Measurements from ENCODE around the gene SEC61B.
"Not testable (repeated sequence)": the region's sequence is repeated elsewhere in the genome, so short reads cannot be mapped to it uniquely, and the experiment has no call there.

The SEC61B gene

GRCh38 chr9:99235926-99236634, 14.0 kb downstream of the SEC61B start:
- no peaks in the 10 kb centered on the region for H3K4me1 ChIP-seq (ENCODE audit: control insufficient read depth, insufficient read depth, low read length)
- 81 to 88% methylated on average over 7 of the region's 7 CpGs for WGBS, 2 experiments
- no peaks in the 10 kb centered on the region for H3K36me3 ChIP-seq (ENCODE audit: control insufficient read depth, insufficient read depth, low read length)
- H3K4me3 ChIP-seq (ENCODE audit: insufficient read depth, low read depth, low read length) = no peak overlapping the region
- H3K27ac ChIP-seq (ENCODE audit: insufficient read depth, low read depth, low read length, poor library complexity, severe bottlenecking) = no peak overlapping the region
- H3K9me3 ChIP-seq (ENCODE audit: control insufficient read depth, low read length) = no peaks in the 10 kb centered on the region
- H3K27me3 ChIP-seq (ENCODE audit: control insufficient read depth, insufficient read depth, low read length, poor library complexity, severe bottlenecking) = no peaks in the 10 kb centered on the region

GRCh38 chr9:99237356-99237755, 15.3 kb downstream of the SEC61B start:
- no peaks in the 10 kb centered on the region for H3K27me3 ChIP-seq (ENCODE audit: control insufficient read depth, insufficient read depth, low read length, poor library complexity, severe bottlenecking)

GRCh38 chr9:99237849-99238248, 15.8 kb downstream of the SEC61B start:
- not testable (repeated sequence) for H3K27me3 ChIP-seq (ENCODE audit: control insufficient read depth, insufficient read depth, low read length, poor library complexity, severe bottlenecking); H3K4me1 ChIP-seq (ENCODE audit: control insufficient read depth, insufficient read depth, low read length); H3K36me3 ChIP-seq (ENCODE audit: control insufficient read depth, insufficient read depth, low read length); H3K27ac ChIP-seq (ENCODE audit: insufficient read depth, low read depth, low read length, poor library complexity, severe bottlenecking); H3K9me3 ChIP-seq (ENCODE audit: control insufficient read depth, low read length); H3K4me3 ChIP-seq (ENCODE audit: insufficient read depth, low read depth, low read length)
- WGBS, 2 experiments = 94 to 98% methylated on average over 4 of the region's 4 CpGs

More at GRCh38 chr9:99237356-99237755, 15.3 kb downstream of the SEC61B start:
- H3K4me1 ChIP-seq (ENCODE audit: control insufficient read depth, insufficient read depth, low read length) = no peaks in the 10 kb centered on the region
- H3K9me3 ChIP-seq (ENCODE audit: control insufficient read depth, low read length) = no peaks in the 10 kb centered on the region
- H3K27ac ChIP-seq (ENCODE audit: insufficient read depth, low read depth, low read length, poor library complexity, severe bottlenecking) = no peak overlapping the region
- H3K36me3 ChIP-seq (ENCODE audit: control insufficient read depth, insufficient read depth, low read length) = no peaks in the 10 kb centered on the region
- no peak overlapping the region for H3K4me3 ChIP-seq (ENCODE audit: insufficient read depth, low read depth, low read length)

DNA sequence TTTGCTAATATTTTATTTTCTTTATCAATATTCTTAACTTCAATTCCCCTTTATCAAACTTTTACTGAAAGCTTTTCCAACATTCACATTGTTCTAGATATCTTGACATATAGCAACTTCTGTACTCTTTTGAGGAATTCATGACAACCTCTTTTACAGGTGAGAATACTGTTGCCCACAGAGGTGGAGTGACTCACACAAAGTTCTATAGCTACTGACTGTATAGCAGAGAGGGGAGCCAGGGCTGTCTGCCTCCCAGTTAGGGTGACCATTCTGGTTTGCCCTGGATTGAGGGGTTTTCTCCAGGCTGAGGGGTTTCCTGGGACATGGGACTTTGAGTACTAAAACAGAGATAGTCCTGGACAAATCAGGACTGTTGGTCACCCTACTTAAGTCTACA, 16.2 kb downstream of the SEC61B start:
- Histone ChIP-seq H3K36me3 (ENCODE audit: control insufficient read depth, insufficient read depth, low read length) (no peaks in the 10 kb centered on the region), H3K4me1 (ENCODE audit: control insufficient read depth, insufficient read depth, low read length) (no peaks in the 10 kb centered on the region), H3K27me3 (ENCODE audit: control insufficient read depth, insufficient read depth, low read length, poor library complexity, severe bottlenecking) (no peaks in the 10 kb centered on the region), H3K27ac (ENCODE audit: insufficient read depth, low read depth, low read length, poor library complexity, severe bottlenecking) (no peak overlapping the region), H3K4me3 (ENCODE audit: insufficient read depth, low read depth, low read length) (no peak overlapping the region), H3K9me3 (ENCODE audit: control insufficient read depth, low read length) (no peaks in the 10 kb centered on the region)

DNA sequence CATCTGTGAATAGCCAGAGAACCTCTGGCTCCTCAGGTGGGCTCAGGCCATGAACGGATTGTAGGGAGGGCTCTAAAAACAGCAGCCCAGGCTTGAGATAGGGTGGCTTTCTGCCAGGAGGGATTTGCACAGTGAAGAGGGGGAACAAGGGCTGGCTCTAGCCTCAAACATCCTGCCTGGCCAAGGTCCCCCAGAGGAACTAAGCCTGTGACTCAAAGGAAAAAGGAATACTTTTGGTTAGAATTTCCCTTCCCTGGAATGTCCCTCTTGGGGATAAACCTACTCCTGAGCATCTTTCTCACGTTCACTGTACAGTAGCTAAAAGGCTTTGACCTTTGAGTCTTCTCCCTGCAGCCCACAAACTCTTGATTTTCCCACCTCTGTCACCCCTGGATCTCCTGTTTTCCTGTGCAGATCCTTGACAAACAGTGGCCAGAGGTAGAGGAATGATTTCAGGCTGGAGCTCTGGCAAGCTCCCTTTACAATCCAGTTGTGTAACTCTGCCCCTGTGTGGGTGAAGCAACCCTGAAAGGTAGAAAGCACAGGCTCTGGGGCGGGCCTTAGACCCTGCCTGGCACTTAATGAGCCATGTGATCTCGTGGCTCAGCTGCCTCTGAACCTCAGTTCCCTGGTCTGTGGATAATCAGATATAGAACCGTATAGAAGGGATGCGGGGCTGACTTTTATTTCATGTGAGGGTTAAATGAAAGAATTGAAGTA, 17.4 kb downstream of the SEC61B start:
- Histone ChIP-seq H3K27ac (ENCODE audit: insufficient read depth, low read depth, low read length, poor library complexity, severe bottlenecking) (no peak overlapping the region), H3K4me3 (ENCODE audit: insufficient read depth, low read depth, low read length) (no peak overlapping the region), H3K36me3 (ENCODE audit: control insufficient read depth, insufficient read depth, low read length) (no peaks in the 10 kb centered on the region), H3K9me3 (ENCODE audit: control insufficient read depth, low read length) (no peaks in the 10 kb centered on the region), H3K27me3 (ENCODE audit: control insufficient read depth, insufficient read depth, low read length, poor library complexity, severe bottlenecking) (no peaks in the 10 kb centered on the region), H3K4me1 (ENCODE audit: control insufficient read depth, insufficient read depth, low read length) (no peaks in the 10 kb centered on the region)
- 83 to 85% methylated on average over 5 to 6 of the region's 6 CpGs for WGBS, 2 experiments

GRCh38 chr9:99241106-99241505, 19.0 kb downstream of the SEC61B start:
- 80 to 86% methylated on average over 5 of the region's 7 CpGs for WGBS, 2 experiments
- no peaks in the 10 kb centered on the region for H3K36me3 ChIP-seq (ENCODE audit: control insufficient read depth, insufficient read depth, low read length)
- H3K9me3 ChIP-seq (ENCODE audit: control insufficient read depth, low read length) = no peaks in the 10 kb centered on the region
- H3K4me3 ChIP-seq (ENCODE audit: insufficient read depth, low read depth, low read length) = no peak overlapping the region
- no peaks in the 10 kb centered on the region for H3K27me3 ChIP-seq (ENCODE audit: control insufficient read depth, insufficient read depth, low read length, poor library complexity, severe bottlenecking)
- no peaks in the 10 kb centered on the region for H3K4me1 ChIP-seq (ENCODE audit: control insufficient read depth, insufficient read depth, low read length)
- no peak overlapping the region for H3K27ac ChIP-seq (ENCODE audit: insufficient read depth, low read depth, low read length, poor library complexity, severe bottlenecking)

GRCh38 chr9:99244344-99245260, 22.5 kb downstream of the SEC61B start:
- Histone ChIP-seq H3K27ac (ENCODE audit: insufficient read depth, low read depth, low read length, poor library complexity, severe bottlenecking) (no peak overlapping the region), H3K27me3 (ENCODE audit: control insufficient read depth, insufficient read depth, low read length, poor library complexity, severe bottlenecking) (no peaks in the 10 kb centered on the region), H3K4me1 (ENCODE audit: control insufficient read depth, insufficient read depth, low read length) (no peaks in the 10 kb centered on the region), H3K36me3 (ENCODE audit: control insufficient read depth, insufficient read depth, low read length) (no peaks in the 10 kb centered on the region), H3K9me3 (ENCODE audit: control insufficient read depth, low read length) (no peaks in the 10 kb centered on the region), H3K4me3 (ENCODE audit: insufficient read depth, low read depth, low read length) (no peak overlapping the region)
- 82 to 95% methylated on average over 2 to 3 of the region's 3 CpGs for WGBS, 2 experiments

GRCh38 chr9:99249619-99250018, 27.5 kb downstream of the SEC61B start:
- H3K27me3 ChIP-seq (ENCODE audit: control insufficient read depth, insufficient read depth, low read length, poor library complexity, severe bottlenecking) = no peaks in the 10 kb centered on the region
- H3K9me3 ChIP-seq (ENCODE audit: control insufficient read depth, low read length) = no peaks in the 10 kb centered on the region
- no peak overlapping the region for H3K27ac ChIP-seq (ENCODE audit: insufficient read depth, low read depth, low read length, poor library complexity, severe bottlenecking)
- H3K36me3 ChIP-seq (ENCODE audit: control insufficient read depth, insufficient read depth, low read length) = no peaks in the 10 kb centered on the region
- H3K4me3 ChIP-seq (ENCODE audit: insufficient read depth, low read depth, low read length) = no peak overlapping the region
- H3K4me1 ChIP-seq (ENCODE audit: control insufficient read depth, insufficient read depth, low read length) = no peaks in the 10 kb centered on the region

GRCh38 chr9:99251157-99251556, 29.1 kb downstream of the SEC61B start:
- Histone ChIP-seq H3K27ac (ENCODE audit: insufficient read depth, low read depth, low read length, poor library complexity, severe bottlenecking) (no peak overlapping the region), H3K4me3 (ENCODE audit: insufficient read depth, low read depth, low read length) (no peak overlapping the region)

GRCh38 chr9:99253134-99253533, 31.1 kb downstream of the SEC61B start:
- no peaks in the 10 kb centered on the region for H3K27me3 ChIP-seq (ENCODE audit: control insufficient read depth, insufficient read depth, low read length, poor library complexity, severe bottlenecking)
- H3K27ac ChIP-seq (ENCODE audit: insufficient read depth, low read depth, low read length, poor library complexity, severe bottlenecking) = no peak overlapping the region
- H3K9me3 ChIP-seq (ENCODE audit: control insufficient read depth, low read length) = no peaks in the 10 kb centered on the region
- H3K4me1 ChIP-seq (ENCODE audit: control insufficient read depth, insufficient read depth, low read length) = no peaks in the 10 kb centered on the region
- 90 to 97% methylated on average over 2 of the region's 2 CpGs for WGBS, 2 experiments
- no peaks in the 10 kb centered on the region for H3K36me3 ChIP-seq (ENCODE audit: control insufficient read depth, insufficient read depth, low read length)
- H3K4me3 ChIP-seq (ENCODE audit: insufficient read depth, low read depth, low read length) = no peak overlapping the region

More at GRCh38 chr9:99251157-99251556, 29.1 kb downstream of the SEC61B start:
- H3K27me3 ChIP-seq (ENCODE audit: control insufficient read depth, insufficient read depth, low read length, poor library complexity, severe bottlenecking) = no peaks in the 10 kb centered on the region
- 94 to 96% methylated on average over 4 of the region's 4 CpGs for WGBS, 2 experiments
- H3K9me3 ChIP-seq (ENCODE audit: control insufficient read depth, low read length) = no peaks in the 10 kb centered on the region
- H3K36me3 ChIP-seq (ENCODE audit: control insufficient read depth, insufficient read depth, low read length) = no peaks in the 10 kb centered on the region
- H3K4me1 ChIP-seq (ENCODE audit: control insufficient read depth, insufficient read depth, low read length) = no peaks in the 10 kb centered on the region
